Colonic mucosa (tissue), 4 donors: ENCODE measurements around the gene CLDN9. TPM values are rescaled to one million over a fixed set of nuclear protein-coding genes. Genes with fewer than 3 reads are reported as not detected.

Source experiments
- DNase-seq: peaks from one replicate; pipeline ENCODE4 v3.0.0-alpha.2; 2020
- H3K27ac ChIP-seq: fragments of 200-600 bp; one replicate; pipeline ENCODE4 v1.8.0; 2021
- H3K27me3 ChIP-seq: fragments of 200-600 bp; one replicate; pipeline ENCODE4 v1.8.0; 2021
- H3K36me3 ChIP-seq: fragments of 200-600 bp; one replicate; pipeline ENCODE4 v1.8.0; 2021
- H3K4me1 ChIP-seq: fragments of 200-600 bp; one replicate; pipeline ENCODE4 v1.8.0; 2021; ENCODE audit warnings: mild to moderate bottlenecking
- H3K4me3 ChIP-seq: fragments of 200-600 bp; one replicate; pipeline ENCODE4 v1.8.0; 2021
- H3K9ac ChIP-seq, 2 donors: one replicate each; pipeline ENCODE4 v1.7.0; 2013; ENCODE audit warnings: control low read depth in 2 of 2, low read depth in 2 of 2, low read length in 2 of 2
- H3K9me3 ChIP-seq: fragments of 200-600 bp; one replicate; pipeline ENCODE4 v1.8.0; 2021
- CTCF ChIP-seq: fragments of 200-600 bp; IDR thresholded peaks from one replicate; pipeline ENCODE4 v1.8.0; 2022; ENCODE audit warnings: antibody characterized with exemption, mild to moderate bottlenecking
- intact Hi-C: fragments of 100-400 bp; cut with DNase I; formaldehyde crosslinking; loops from one replicate; pipeline ENCODE4 v1.14.1; 2022
- total RNA-seq, 2 donors: library from RNA; stranded (reverse); fragmentation: NEBNext Ultra II Directional in 1 of 2; extraction: Animal tissue kit (Norgen Biotek cat#: 25700) in 1 of 2; gene quantifications; one replicate each; pipeline ENCODE4 v1.2.1, GENCODE V29; 2021
- donor health status: healthy.
- donor health status: DM: no; HTN: no; CAD: no.
- donor health status: DM: no; HTN: no; CAD: no.

Gene CLDN9
- total RNA-seq, 2 donors from 2014 or later = 0.35 to 0.67 TPM

- no peak for TF ChIP-seq CTCF
- H3K36me3 ChIP-seq = no peaks in the 10 kb centered on the region
- H3K4me1 ChIP-seq = peaks cover 17% of the 10 kb centered on the region
- H3K9me3 ChIP-seq = no peaks in the 10 kb centered on the region
- no peak overlapping the region for H3K4me3 ChIP-seq
- H3K27ac ChIP-seq = no peak overlapping the region
- H3K27me3 ChIP-seq = peaks cover 5% of the 10 kb centered on the region
- intact Hi-C loops = no loop called here
- H3K9ac ChIP-seq = no peak overlapping the region
- DNase-seq = no peak
These were observed 2.2 kb upstream of the CLDN9 start for GRCh38 chr16:3010510-3010909.

GRCh38 chr16:3012246-3012645, 477 bp upstream of the CLDN9 start:
- peaks cover 5% of the 10 kb centered on the region for H3K27me3 ChIP-seq

GRCh38 chr16:3013491-3013951, 798 bp downstream of the CLDN9 start:
- TF ChIP-seq CTCF = no peak
- DNase-seq = no peak
- intact Hi-C loops = no loop called here
- H3K4me1 ChIP-seq = peaks cover 4% of the 10 kb centered on the region
- no peak overlapping the region for H3K4me3 ChIP-seq
- no peaks in the 10 kb centered on the region for H3K36me3 ChIP-seq
- H3K27me3 ChIP-seq = peaks cover 5% of the 10 kb centered on the region
- no peak overlapping the region for H3K9ac ChIP-seq
- H3K27ac ChIP-seq = no peak overlapping the region
- no peaks in the 10 kb centered on the region for H3K9me3 ChIP-seq

More at GRCh38 chr16:3012246-3012645, 477 bp upstream of the CLDN9 start:
- Histone ChIP-seq H3K9me3 (no peaks in the 10 kb centered on the region), H3K4me3 (no peak overlapping the region), H3K4me1 (peaks cover 16% of the 10 kb centered on the region), H3K9ac (peak overlapping the region in 1 of 2 donors; percentile 34), H3K27ac (no peak overlapping the region), H3K36me3 (no peaks in the 10 kb centered on the region)
- intact Hi-C loops = no loop called here
- no peak for DNase-seq
- no peak for TF ChIP-seq CTCF

GRCh38 chr16:3013998-3014690, 1.4 kb downstream of the CLDN9 start:
- no peak for DNase-seq
- H3K27ac ChIP-seq = no peak overlapping the region
- no peaks in the 10 kb centered on the region for H3K36me3 ChIP-seq
- H3K4me3 ChIP-seq = no peak overlapping the region
- no peak overlapping the region for H3K9ac ChIP-seq
- peaks cover 5% of the 10 kb centered on the region for H3K27me3 ChIP-seq
- H3K9me3 ChIP-seq = no peaks in the 10 kb centered on the region
- no peak for TF ChIP-seq CTCF
- no peaks in the 10 kb centered on the region for H3K4me1 ChIP-seq
- intact Hi-C loops = no loop called here

- no peak overlapping the region for H3K9ac ChIP-seq
- H3K27ac ChIP-seq = no peak overlapping the region
- no peak for DNase-seq
- no peak for TF ChIP-seq CTCF
- H3K4me3 ChIP-seq = no peak overlapping the region
- H3K36me3 ChIP-seq = no peaks in the 10 kb centered on the region
- H3K4me1 ChIP-seq = no peaks in the 10 kb centered on the region
- H3K27me3 ChIP-seq = peaks cover 5% of the 10 kb centered on the region
- intact Hi-C loops = no loop called here
- H3K9me3 ChIP-seq = no peaks in the 10 kb centered on the region
These were observed 2.2 kb downstream of the CLDN9 start for GRCh38 chr16:3014971-3015370.
